ENCODE measurements around the gene CARD6.

DNA sequence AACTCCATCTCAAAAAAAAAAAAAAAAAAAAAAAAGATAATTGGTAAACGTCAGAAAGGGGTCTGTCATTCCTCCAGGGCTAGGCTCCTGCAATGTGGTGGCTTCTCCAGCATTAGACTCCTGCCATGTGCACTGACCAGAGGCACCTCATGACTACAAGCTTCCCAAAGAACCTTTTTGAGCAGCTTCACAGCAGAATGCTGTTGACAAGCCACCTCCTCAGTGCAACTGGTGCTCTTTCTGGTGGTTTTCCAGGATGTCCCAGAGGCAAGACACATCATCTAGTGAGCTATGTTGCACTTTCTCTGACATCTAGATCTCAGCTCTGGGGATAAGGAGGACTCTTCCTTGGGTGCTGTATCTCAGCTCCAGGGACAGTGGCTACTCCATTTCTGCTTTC is 17.7 kb upstream of the CARD6 start:
- TF ChIP-seq FOXA1 (IDR thresholded peaks at IDR 0.05) (no peak), SP1 (IDR thresholded peaks at IDR 0.05) (no peak), FOXM1 (IDR thresholded peaks at IDR 0.05; ENCODE audit: borderline replicate concordance) (no peak), SUZ12 (IDR thresholded peaks at IDR 0.05) (no peak), HDGF (IDR thresholded peaks at IDR 0.05; ENCODE audit: borderline replicate concordance) (no peak), PKNOX1 (IDR thresholded peaks at IDR 0.05) (no peak), NFRKB (IDR thresholded peaks at IDR 0.05) (no peak), LEF1 (IDR thresholded peaks at IDR 0.05; ENCODE audit: borderline replicate concordance) (no peak), CTBP1 (IDR thresholded peaks at IDR 0.05; ENCODE audit: borderline replicate concordance) (no peak), FOXK2 (IDR thresholded peaks at IDR 0.05) (no peak), ELF4 (IDR thresholded peaks at IDR 0.05) (no peak), BHLHE40 (IDR thresholded peaks at IDR 0.05; ENCODE audit: borderline replicate concordance) (no peak), L3MBTL2 (conservative IDR thresholded peaks at IDR 0.05) (no peak), ARNT (IDR thresholded peaks at IDR 0.05) (no peak)
